Kidney glomerular epithelial cell (primary cell): ENCODE data around the gene TRMT1.

ENCODE experiments used
- DNase-seq: peaks from one replicate; lab custom pipeline; 2025; lab: John Stamatoyannopoulos, UW

Gene TRMT1

DNA sequence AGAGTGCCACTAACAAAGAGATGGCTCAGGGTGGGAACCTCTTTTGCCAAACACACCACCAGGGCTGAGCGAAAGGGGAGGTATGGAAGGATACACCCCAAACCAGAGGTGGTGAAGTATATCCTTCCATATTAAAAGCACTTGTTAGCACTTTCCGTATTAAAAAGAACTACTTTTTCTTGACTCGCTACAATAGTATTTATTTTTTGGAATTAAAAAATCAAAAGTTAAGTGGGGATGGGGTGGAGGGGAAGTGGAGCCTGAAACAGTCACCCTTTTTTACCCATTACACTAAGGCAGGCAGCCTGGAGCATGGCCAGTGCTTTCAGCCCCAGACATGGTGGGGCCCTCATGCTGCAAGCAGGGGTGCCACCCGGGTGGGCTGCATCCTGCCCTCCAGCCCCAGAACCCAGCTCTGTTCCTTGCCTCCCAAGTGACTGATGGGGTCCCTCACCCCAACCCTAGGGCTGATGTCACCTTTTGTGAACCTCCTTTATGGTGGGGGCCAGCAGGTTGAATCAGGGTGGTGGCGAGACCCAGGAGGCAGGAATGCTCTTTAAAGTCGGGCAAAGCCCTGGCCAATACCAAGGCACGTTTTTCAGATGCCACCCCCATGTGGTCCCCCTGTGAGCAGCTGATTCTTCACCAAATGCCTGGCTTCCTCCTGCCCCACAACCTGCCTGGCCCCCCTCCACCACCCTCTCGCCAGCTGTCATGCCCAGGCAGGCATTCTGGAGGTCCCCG is 44.9 kb downstream of the TRMT1 start:
- no peak for DNase-seq

DNA sequence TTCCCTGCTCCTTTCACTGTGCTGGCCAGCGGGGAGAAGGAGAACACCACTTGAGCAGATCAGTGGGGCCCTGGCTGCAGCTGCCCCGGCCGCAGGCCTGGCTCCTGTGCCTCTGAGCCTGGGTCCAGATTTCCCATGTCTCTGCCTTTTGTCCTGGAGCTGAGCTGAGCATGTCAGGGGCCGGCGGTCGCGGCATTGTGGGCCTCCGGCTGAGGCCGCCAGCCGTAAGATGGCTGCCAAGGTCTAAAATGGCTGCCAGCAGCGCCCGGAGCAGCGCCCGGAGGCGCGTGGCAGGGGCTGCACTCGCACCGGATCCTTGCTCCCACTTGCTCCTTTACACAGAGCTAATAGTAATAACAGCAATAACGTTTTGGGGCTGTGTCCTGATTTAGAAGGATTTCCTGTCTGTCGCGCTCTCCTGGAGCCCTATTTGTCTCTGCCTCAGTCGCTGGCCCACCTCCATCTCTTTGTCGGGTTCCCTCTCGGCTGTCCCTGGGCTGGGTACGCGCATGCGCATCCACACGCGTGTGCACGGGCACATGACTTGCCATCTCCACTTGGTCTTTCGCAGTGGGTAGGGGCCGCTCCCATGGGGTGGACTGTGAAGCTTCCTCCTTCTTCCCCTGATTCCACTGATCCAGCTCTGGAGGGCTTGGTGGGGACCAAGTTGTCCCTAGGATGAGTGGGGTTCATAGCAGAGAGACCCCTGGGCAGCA is 46.0 kb downstream of the TRMT1 start:
- DNase-seq = no peak

DNA sequence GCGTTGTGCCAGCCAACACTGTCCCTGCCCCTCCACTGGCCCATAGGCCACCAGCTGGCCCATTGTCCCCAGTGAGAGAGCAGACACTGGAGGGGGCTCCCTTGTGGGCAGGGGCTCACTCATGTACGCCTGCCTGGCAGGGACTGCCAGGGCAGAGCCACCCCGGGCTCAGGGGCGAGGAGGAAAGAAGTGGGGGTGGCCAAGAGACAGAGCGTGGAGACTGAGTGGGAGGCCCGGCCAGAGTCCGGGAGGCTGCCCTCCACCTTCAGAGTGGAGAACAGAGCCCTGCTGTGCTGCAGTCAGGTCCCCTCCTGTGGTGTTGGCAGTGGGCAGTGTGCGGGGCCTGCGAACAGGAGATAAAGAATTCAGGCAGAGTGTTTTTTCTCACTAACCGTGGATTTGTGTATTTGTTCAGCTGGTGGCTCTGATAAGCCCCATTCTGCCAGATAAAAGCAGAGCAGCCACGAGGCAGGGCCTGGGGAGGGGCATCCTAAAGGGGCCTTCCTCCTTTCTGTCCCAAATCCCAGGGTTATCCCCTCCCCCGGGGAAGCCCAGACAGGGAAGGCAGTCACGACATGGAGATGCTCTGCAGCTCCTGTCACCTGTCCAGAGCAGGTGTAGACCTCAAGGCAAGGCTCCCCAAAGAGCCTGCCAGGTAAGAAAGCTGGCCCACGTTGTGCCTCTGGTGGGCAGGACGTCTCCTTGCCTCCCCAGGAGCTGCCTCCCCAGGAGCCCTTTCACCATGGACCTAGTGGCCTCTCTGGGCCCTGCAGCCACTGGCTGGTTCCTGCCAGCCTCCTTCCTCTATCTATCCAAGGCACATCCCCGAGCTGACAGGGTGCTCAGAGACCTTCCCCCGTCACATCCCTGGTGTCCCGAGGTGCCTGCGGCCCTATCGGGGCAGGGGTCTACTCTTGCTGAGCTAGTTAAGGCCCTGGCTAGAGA is 46.9 kb downstream of the TRMT1 start:
- DNase-seq = no peak

DNA sequence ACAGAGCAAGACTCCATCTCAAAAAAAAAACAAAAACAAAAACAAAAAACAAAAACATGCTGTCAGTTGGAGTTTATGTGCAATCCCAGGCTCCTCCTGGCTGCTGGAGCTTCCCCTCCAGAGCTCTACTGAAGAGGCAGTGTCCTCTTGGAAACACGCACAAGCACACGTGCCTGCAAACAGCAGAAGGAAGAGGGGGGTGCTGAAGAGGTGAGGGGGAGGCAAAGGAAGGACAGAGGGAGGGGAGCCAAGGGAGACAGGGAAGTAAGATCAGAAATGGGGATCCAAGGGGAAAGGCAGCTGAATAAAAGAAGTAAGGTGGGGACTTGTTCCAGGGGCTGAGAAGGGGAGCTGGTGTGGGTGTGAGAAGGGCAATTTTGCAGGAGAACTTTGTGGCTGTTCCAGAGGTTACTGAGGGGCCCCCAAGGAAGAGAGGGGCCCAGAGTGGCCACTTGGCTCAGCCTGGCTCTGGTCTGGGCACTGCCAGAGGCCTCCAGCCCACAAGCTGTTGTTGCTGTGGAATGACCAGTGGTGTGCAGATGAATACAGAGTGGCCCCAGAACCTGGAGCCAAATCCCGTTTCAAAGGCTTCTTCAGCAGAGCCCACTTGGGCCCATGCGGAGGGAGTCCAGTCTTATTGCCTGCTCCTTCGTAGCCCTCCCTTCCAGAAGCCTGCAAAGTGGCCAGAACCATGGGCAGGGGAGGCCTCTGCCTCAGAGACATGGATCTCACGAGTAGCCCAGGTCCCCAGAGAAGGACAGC is 48.3 kb downstream of the TRMT1 start:
- no peak for DNase-seq

- no peak for DNase-seq
Measured at GRCh38 chr19:13066933-13067807, 49.4 kb downstream of the TRMT1 start.

- no peak for DNase-seq
Measured at GRCh38 chr19:13066226-13066625, 50.3 kb downstream of the TRMT1 start.

DNA sequence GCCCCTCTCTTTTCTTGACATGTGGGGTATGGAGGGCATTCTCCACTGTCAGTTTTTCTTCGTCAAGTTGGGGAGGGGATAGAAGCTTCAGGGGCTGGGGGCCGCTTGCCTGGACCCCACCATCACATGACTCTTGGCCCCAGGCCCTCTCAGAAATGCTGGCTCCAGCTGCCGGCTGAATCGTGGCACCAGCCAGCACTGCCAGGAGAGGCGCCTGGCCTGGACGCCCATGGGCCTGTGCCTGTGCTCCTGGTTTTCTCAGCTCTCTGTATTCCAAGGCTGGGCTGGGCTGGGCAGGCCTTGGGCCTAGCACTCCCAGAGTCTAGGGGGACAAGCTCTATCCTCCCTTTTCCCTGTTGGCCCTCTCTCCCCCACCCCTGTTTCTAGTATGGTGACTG is 52.4 kb downstream of the TRMT1 start:
- no peak for DNase-seq

DNA sequence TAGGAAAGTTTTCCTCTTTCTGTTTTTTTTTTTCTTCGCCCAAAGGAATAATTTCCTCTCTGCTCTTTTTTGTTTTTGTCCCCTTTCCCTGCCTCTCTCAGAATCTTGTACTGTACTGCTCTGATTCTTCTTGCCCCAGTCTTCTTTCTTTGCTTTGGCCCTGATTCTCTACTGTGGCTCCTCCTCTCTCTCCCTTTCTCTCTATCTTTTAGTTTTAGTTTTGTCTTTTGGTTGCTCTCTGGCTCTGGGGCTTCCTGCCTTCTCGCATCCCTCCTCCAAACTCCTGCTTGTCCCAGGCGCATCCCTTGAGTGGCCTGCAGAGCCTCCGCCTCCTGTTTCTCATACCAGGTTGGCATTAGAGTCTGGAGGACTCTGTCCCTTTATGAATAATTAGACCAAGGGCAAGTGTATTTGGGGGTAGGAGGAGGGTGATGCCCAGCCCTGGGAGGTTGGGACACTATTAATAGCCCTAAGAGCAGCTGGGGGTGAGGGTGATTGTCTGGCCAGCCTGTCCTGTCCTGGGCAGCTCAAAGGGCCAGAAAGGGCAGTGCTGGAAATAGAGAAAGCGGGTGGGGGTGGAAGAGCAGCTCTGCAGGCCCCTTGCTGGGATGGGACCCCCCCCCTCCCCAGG is 53.0 kb downstream of the TRMT1 start:
- no peak for DNase-seq

DNA sequence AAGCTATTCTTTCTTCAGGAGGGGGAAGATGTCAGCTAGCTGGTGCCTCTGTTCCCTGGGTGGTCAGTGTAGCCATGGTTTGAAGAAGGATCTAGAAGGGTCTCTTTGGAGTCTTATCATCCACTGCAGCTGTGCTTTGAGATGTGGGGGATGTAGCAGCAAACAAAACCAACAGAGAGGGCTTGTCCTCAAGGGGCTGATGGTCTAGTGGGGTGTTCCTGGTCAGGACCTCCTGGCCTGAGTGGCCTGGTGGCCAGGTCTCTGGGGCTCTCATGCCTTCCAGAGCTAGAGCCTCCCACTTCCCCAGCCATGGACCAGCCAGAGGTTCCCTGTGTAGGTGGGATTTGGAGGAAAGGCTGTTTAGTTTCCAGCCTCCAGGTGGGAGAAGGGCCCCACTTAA is 54.2 kb downstream of the TRMT1 start:
- DNase-seq = no peak

DNA sequence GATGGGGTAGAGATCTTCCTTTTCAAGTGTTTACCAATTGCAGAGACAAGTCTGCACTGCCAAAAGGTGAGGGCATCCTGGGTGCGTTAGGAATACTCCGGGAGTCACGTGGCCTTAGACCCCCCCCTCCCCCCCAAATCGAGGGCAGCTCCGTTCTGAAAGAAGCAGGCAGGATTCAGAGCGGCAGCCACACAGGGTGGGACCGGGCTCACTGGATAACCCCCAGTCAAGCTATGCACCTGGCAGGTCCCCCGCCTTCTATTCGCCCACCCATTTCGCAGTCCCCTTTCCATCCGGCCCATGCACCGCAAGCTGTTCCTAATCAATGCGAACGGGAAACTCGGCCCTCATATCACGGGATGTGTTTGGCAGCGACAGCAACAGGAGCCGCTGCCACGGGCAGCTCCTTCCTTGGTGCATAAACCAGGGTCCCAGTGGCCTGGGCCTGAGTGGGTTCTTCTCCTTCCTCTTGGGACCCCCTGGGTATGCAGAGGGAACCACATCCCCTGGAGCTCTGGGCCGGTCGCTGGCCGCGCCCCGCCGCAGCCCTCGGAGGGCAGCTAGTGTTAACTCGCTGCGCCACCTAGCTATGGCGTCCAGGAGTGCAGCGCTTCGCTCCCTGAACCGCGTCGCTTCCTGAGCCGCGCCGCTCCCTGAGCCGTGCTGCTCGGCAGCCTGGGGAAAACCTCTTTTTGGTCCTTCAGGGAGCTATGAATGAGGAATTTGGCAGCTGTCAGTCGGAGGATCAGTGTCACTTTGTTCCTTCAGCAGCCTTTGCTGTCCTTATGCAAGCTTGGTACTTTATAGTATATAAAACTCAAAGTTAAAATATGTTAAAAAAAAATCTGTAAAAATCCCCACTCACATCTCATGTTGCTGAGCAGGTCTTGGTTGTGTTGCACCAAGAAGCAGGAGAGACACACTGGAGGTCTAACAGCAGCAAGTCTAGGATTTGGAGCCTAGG is 55.3 kb downstream of the TRMT1 start:
- peak; percentile 57 for DNase-seq

- no peak for DNase-seq
Measured at GRCh38 chr19:13060233-13060963, 56.1 kb downstream of the TRMT1 start.

GRCh38 chr19:13058951-13059660 is 57.4 kb downstream of the TRMT1 start:
- no peak for DNase-seq

DNA sequence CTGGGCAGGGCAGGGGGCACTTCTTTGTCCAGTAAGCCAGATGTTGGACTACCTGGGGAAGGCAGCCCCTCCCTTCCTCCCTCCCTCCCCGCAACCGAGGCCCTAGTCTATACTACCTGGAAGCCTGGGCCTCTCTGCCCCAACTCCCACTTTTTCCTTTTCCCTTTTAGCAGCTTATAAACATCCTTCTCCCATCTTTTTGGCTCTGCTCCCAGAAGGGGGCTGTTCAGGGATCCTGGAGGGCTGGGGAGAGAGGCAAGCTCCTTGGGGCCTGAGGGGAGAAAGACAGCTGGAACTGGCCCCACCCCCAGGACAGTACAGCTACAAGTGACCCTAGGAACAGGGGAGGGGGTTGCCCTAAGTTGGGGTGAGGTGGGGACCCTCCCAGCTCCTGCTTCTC is 58.8 kb downstream of the TRMT1 start:
- DNase-seq = no peak

DNA sequence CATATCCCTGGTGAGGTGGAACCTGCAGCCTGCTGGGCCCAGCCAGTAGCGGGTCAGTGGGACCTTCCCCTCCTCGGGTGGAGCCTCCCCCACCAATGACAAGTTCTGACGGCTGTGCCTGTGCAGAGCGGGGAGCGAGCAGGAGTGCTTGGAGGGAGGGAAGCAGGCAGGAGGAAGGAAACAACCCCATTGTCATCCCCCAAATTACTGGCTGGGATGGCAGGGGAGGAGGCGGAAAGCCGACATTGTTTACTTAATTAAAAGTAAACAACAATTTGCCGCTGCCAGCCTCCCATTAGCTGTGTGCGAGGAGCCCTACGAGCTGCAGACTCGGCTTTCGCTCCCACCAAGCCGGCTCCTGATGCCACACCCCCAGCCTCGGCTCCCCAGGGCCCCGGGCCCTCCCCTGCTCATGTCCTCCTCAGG is 59.4 kb downstream of the TRMT1 start:
- no peak for DNase-seq

DNA sequence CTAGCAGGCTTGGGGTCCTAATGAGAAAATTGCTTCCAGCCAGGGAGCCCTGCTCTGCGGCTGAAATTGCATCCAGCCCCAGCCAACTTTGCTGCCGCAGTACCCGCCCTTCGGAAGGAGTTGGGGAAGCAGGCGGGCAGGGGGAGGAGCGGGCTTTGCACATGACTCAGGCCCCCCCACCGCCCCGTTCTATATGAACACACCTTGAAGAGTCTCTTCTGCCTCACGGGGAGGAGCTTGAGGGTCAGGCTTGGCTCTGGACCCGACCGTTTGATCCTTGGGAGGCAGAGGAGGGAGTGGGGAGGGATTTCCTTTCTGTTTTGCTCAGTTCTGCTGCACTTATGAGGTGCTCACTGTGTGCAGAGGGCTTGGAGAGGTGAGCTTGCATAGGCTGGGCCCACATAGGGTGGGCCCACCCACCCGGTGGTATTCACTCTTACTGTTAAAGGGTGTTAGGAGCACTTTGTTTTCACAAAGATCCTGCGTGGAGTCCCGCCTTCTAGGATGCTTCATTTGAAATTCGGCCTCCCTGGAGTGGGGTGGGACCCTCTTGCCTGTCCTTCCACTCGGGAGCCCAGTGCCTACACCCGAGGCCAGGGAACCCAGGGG is 60.4 kb downstream of the TRMT1 start:
- DNase-seq = peak; percentile 45

GRCh38 chr19:13055213-13056051 is 61.1 kb downstream of the TRMT1 start:
- peak; percentile 72 for DNase-seq
